SK-N-MC (cell line): ENCODE data around the gene CDC123.
"Not testable (repeated sequence)": the region's sequence is repeated elsewhere in the genome, so short reads cannot be mapped to it uniquely, and the experiment has no call there.

Experiments
- EZH2 ChIP-seq: fragments of 200-600 bp; sonication (generic); IDR thresholded peaks from one replicate; pipeline ENCODE4 v1.6.1; 2017; ENCODE audit warnings: antibody characterized with exemption
- POLR2AphosphoS5 ChIP-seq: IDR thresholded peaks from 2 replicates; pipeline ENCODE4 v1.6.1; 2012; ENCODE audit warnings: mild to moderate bottlenecking, low read depth, low read length, borderline replicate concordance

- not testable (repeated sequence) for TF ChIP-seq EZH2, POLR2AphosphoS5
These were observed 24.5 kb upstream of the CDC123 start for GRCh38 chr10:12171512-12171911.
